HEK293 (cell line): Measurements from ENCODE around the gene LMAN2L.

Experiments
- ELK4 ChIP-seq: IDR thresholded peaks from 2 replicates; pipeline ENCODE4 v1.6.1; 2011; ENCODE audit warnings: mild to moderate bottlenecking, low read depth, low read length, borderline replicate concordance
- HOXC10 ChIP-seq: sonication (generic); formaldehyde crosslinking; IDR thresholded peaks from 2 replicates; pipeline ENCODE4 v1.8.1; 2023; ENCODE audit warnings: mild to moderate bottlenecking, missing genetic modification reagents
- HOXD13 ChIP-seq: sonication (generic); formaldehyde crosslinking; IDR thresholded peaks from 2 replicates; pipeline ENCODE4 v1.8.0; 2022; ENCODE audit warnings: missing genetic modification reagents, borderline replicate concordance
- INSM2 ChIP-seq: fragments of 450-650 bp; formaldehyde crosslinking; IDR thresholded peaks from 2 replicates; pipeline ENCODE4 v1.5.1; 2016; ENCODE audit warnings: missing biosample characterization, missing genetic modification characterization
- SALL2 ChIP-seq: fragments of 450-650 bp; formaldehyde crosslinking; IDR thresholded peaks from 2 replicates; pipeline ENCODE4 v1.5.0; 2017; ENCODE audit warnings: missing biosample characterization, mild to moderate bottlenecking, missing genetic modification characterization, borderline replicate concordance
- SP3 ChIP-seq: fragments of 450-650 bp; formaldehyde crosslinking; IDR thresholded peaks from 2 replicates; pipeline ENCODE4 v1.5.1; 2016; ENCODE audit warnings: missing biosample characterization, missing genetic modification characterization
- TCF7L2 ChIP-seq: IDR thresholded peaks from 2 replicates; pipeline ENCODE4 v1.6.1; 2011; ENCODE audit warnings: low read depth, mild to moderate bottlenecking, inconsistent platforms, low read length, moderate library complexity, borderline replicate concordance
- WT1 ChIP-seq: fragments of 450-650 bp; formaldehyde crosslinking; IDR thresholded peaks from 2 replicates; pipeline ENCODE4 v1.5.1; 2016; ENCODE audit warnings: missing biosample characterization, missing genetic modification characterization
- ZFHX2 ChIP-seq: fragments of 450-650 bp; formaldehyde crosslinking; conservative IDR thresholded peaks from 2 replicates; pipeline ENCODE4 v1.5.1; 2016; ENCODE audit warnings: missing biosample characterization, missing genetic modification characterization
- ZNF10 ChIP-seq: fragments of 450-650 bp; formaldehyde crosslinking; IDR thresholded peaks from 2 replicates; pipeline ENCODE4 v1.5.1; 2017; ENCODE audit warnings: missing biosample characterization, missing genetic modification characterization
- ZNF114 ChIP-seq: fragments of 450-650 bp; formaldehyde crosslinking; IDR thresholded peaks from 2 replicates; pipeline ENCODE4 v1.5.0; 2017; ENCODE audit warnings: missing biosample characterization, missing genetic modification characterization
- ZNF121 ChIP-seq: fragments of 450-650 bp; formaldehyde crosslinking; IDR thresholded peaks from 2 replicates; pipeline ENCODE4 v1.5.1; 2016; ENCODE audit warnings: missing biosample characterization, missing genetic modification characterization
- ZNF138 ChIP-seq: fragments of 450-650 bp; formaldehyde crosslinking; IDR thresholded peaks from 2 replicates; pipeline ENCODE4 v1.5.1; 2016; ENCODE audit warnings: missing biosample characterization, missing genetic modification characterization, borderline replicate concordance
- ZNF2 ChIP-seq: fragments of 450-650 bp; formaldehyde crosslinking; IDR thresholded peaks from 2 replicates; pipeline ENCODE4 v1.5.1; 2016; ENCODE audit warnings: missing biosample characterization, missing genetic modification characterization
- ZNF423 ChIP-seq: fragments of 450-650 bp; formaldehyde crosslinking; IDR thresholded peaks from 2 replicates; pipeline ENCODE4 v1.5.1; 2016; ENCODE audit warnings: missing biosample characterization, missing genetic modification characterization
- ZNF449 ChIP-seq: fragments of 450-650 bp; formaldehyde crosslinking; IDR thresholded peaks from 2 replicates; pipeline ENCODE4 v1.5.1; 2017; ENCODE audit warnings: missing biosample characterization, mild to moderate bottlenecking, missing genetic modification characterization, moderate library complexity
- ZNF518A ChIP-seq: fragments of 450-650 bp; formaldehyde crosslinking; conservative IDR thresholded peaks from 2 replicates; pipeline ENCODE4 v1.5.1; 2016; ENCODE audit warnings: low read depth, missing biosample characterization, missing genetic modification characterization
- ZNF530 ChIP-seq: fragments of 450-650 bp; formaldehyde crosslinking; IDR thresholded peaks from 2 replicates; pipeline ENCODE4 v1.5.1; 2016; ENCODE audit warnings: low read depth, missing biosample characterization, missing genetic modification characterization
- ZNF558 ChIP-seq: fragments of 450-650 bp; formaldehyde crosslinking; IDR thresholded peaks from 2 replicates; pipeline ENCODE4 v1.5.1; 2016; ENCODE audit warnings: missing biosample characterization, missing genetic modification characterization
- ZNF600 ChIP-seq: fragments of 450-650 bp; formaldehyde crosslinking; IDR thresholded peaks from 2 replicates; pipeline ENCODE4 v1.5.1; 2016; ENCODE audit warnings: missing biosample characterization, missing genetic modification characterization
- ZNF623 ChIP-seq: fragments of 450-650 bp; formaldehyde crosslinking; IDR thresholded peaks from 2 replicates; pipeline ENCODE4 v1.5.1; 2016; ENCODE audit warnings: missing biosample characterization, missing genetic modification characterization
- ZNF629 ChIP-seq: fragments of 450-650 bp; formaldehyde crosslinking; IDR thresholded peaks from 2 replicates; pipeline ENCODE4 v1.5.1; 2017; ENCODE audit warnings: missing biosample characterization, missing genetic modification characterization
- ZNF660 ChIP-seq: fragments of 450-650 bp; IDR thresholded peaks from 2 replicates; pipeline ENCODE4 v1.5.1; 2018; ENCODE audit warnings: missing biosample characterization, mild to moderate bottlenecking, missing genetic modification characterization
- ZNF664 ChIP-seq: fragments of 450-650 bp; formaldehyde crosslinking; IDR thresholded peaks from 2 replicates; pipeline ENCODE4 v1.5.1; 2016; ENCODE audit warnings: missing biosample characterization, missing genetic modification characterization
- ZNF692 ChIP-seq: fragments of 450-650 bp; formaldehyde crosslinking; IDR thresholded peaks from 2 replicates; pipeline ENCODE4 v1.5.1; 2016; ENCODE audit warnings: missing biosample characterization, missing genetic modification characterization
- ZNF76 ChIP-seq: fragments of 450-650 bp; formaldehyde crosslinking; IDR thresholded peaks from 2 replicates; pipeline ENCODE4; 2016; ENCODE audit warnings: low read depth, missing biosample characterization, missing genetic modification characterization, borderline replicate concordance
- ZNF843 ChIP-seq: fragments of 450-650 bp; formaldehyde crosslinking; IDR thresholded peaks from 2 replicates; pipeline ENCODE4 v1.5.1; 2016; ENCODE audit warnings: missing biosample characterization, missing genetic modification characterization
- ZSCAN16 ChIP-seq: fragments of 450-650 bp; formaldehyde crosslinking; IDR thresholded peaks from 2 replicates; pipeline ENCODE4 v1.5.1; 2016; ENCODE audit warnings: missing biosample characterization, missing genetic modification characterization
- ZSCAN4 ChIP-seq: fragments of 450-650 bp; formaldehyde crosslinking; IDR thresholded peaks from 2 replicates; pipeline ENCODE4 v1.5.1; 2017; ENCODE audit warnings: missing biosample characterization, missing genetic modification characterization

LMAN2L gene

GRCh38 chr2:96739633-96740428, at the start of gene LMAN2L (continued):
- TF ChIP-seq ZSCAN4 = no peak
- TF ChIP-seq ZNF76 = peak; percentile 17; the same call in 1 of the 2 replicates
- TF ChIP-seq ZNF660 (tag by site-specific recombination) = no peak
- no peak for TF ChIP-seq ZSCAN16 (tag by site-specific recombination)
- TF ChIP-seq ZNF518A (tag by site-specific recombination) = no peak
- TF ChIP-seq HOXC10 (CRISPR knock-in tag) = no peak
- TF ChIP-seq ZNF138 (tag by site-specific recombination) = no peak
- TF ChIP-seq ZNF558 (tag by site-specific recombination) = no peak
- TF ChIP-seq ZNF114 (tag by site-specific recombination) = no peak
- TF ChIP-seq ZNF600 (tag by site-specific recombination) = no peak
- TF ChIP-seq SP3 = peak; percentile 93
- TF ChIP-seq ZNF664 (tag by site-specific recombination) = no peak
- TF ChIP-seq ZNF121 (tag by site-specific recombination) = no peak
- no peak for TF ChIP-seq WT1
- no peak for TF ChIP-seq TCF7L2
- no peak for TF ChIP-seq ZNF843 (tag by site-specific recombination)
- no peak for TF ChIP-seq SALL2 (tag by site-specific recombination)
- TF ChIP-seq HOXD13 = no peak
- TF ChIP-seq ZNF692 = peak; percentile 87
- TF ChIP-seq ELK4 = no peak
- no peak for TF ChIP-seq ZNF629 (tag by site-specific recombination)
- no peak; the same call in 1 of the 2 replicates for TF ChIP-seq ZFHX2 (tag by site-specific recombination)
- no peak for TF ChIP-seq ZNF530 (tag by site-specific recombination)
- TF ChIP-seq ZNF623 (tag by site-specific recombination) = no peak
- no peak for TF ChIP-seq ZNF423 (tag by site-specific recombination)
- no peak for TF ChIP-seq ZNF10
- no peak for TF ChIP-seq ZNF2 (tag by site-specific recombination)
- peak; percentile 87 for TF ChIP-seq ZNF449 (tag by site-specific recombination)
- no peak for TF ChIP-seq INSM2
